Posterior vena cava (tissue), 2 donors: ENCODE data around the gene GART. TPM values are rescaled to one million over a fixed set of nuclear protein-coding genes. Genes with fewer than 3 reads are reported as not detected.
"Not testable (repeated sequence)": the region's sequence is repeated elsewhere in the genome, so short reads cannot be mapped to it uniquely, and the experiment has no call there.

Experiments
- DNase-seq: peaks from one replicate; pipeline ENCODE4 v3.0.0-alpha.2; 2020; ENCODE audit warnings: low spot score
- intact Hi-C, 2 donors: fragments of 100-400 bp; cut with DNase I; formaldehyde crosslinking; loops; one replicate each; pipeline versions ENCODE4 v1.14.1 to v1.14.2; 2022 to 2023
- total RNA-seq, 2 donors: library from RNA; stranded (reverse); fragmentation: NEBNext Ultra II Directional; extraction: Animal tissue kit (Norgen Biotek cat#: 25700); gene quantifications; one replicate each; pipeline ENCODE4 v1.2.1, GENCODE V29; 2021
- donor health status: DM: yes; HTN: yes; CAD: no.
- donor health status: DM: yes; HTN: yes; CAD: no.

The GART gene
- total RNA-seq, 2 donors from 2014 or later: 52.6 to 57.6 TPM

- DNase-seq: peak; percentile 99
- intact Hi-C loops: no loop called here
Observed at GRCh38 chr21:33479679-33480480, 62.0 kb downstream of the GART start, which contains the start of gene TMEM50B. TMEM50B (minus strand) TSS chr21:33479974; CDS start chr21:33468885, 11,089 bp downstream.

DNA sequence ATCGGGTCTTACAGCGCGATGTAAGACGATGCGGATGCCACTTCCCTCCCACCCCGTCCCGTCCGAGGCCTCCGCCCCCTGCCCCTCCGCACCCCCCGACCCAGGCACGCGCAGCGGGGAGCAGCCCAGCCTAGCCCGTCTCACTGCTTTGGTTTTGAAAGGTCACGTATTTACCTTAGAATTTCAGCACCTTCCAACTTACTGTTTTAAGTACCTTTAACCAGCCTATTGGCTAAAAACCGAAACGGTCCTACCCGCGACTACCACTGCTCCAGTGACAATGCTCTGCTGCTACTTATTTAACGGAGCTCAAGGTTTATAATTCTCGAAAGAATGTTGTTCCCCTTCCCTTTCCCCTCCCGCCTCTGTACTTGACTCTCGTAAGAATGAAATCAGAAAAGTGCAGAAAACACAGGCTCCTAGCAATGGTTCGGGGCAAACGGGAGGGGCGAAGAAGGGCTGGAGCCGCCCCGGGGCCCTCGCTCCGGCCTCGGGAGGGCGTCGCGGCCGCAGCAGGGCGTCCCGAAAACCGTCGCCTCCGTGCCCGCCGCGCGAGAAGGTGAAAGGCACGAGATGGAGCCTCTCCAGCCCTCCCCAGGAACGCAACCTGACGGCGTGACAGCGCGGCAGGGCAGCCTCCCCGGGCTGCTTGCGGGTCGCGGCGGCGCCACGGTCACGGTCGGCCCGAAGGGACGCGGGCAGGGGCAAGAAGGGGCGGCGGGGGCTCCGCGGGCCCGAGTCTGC, 62.8 kb downstream of the GART start:
- intact Hi-C loops: no loop called here
- peak; percentile 82 for DNase-seq

- peak; percentile 14 for DNase-seq
- intact Hi-C loops: no loop called here
Observed at GRCh38 chr21:33478182-33478581, 63.7 kb downstream of the GART start.

DNA sequence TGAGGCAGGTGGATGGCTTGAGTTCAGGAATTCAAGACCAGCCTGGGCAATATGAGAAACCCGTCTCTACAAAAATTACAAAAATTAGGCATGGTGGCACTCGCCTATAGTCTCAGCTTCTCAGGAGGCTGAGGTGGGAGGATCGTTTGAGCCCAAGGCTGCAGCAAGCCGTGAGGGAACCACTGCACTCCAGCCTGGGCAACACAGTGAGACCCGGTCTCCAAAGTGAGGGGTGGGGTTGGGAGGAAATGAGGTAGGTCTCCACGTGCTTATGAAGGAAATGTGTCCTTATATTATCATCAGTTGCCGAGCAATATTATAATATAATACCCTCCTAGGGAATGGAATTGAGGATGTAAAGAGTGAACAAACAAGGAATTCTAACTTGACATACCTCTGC, 64.9 kb downstream of the GART start:
- intact Hi-C loops: no loop called here
- no peak for DNase-seq

GRCh38 chr21:33473344-33473743, 68.6 kb downstream of the GART start:
- DNase-seq: no peak
- intact Hi-C loops: no loop called here

GRCh38 chr21:33470701-33471100, 71.2 kb downstream of the GART start:
- intact Hi-C loops: no loop called here
- no peak for DNase-seq

DNA sequence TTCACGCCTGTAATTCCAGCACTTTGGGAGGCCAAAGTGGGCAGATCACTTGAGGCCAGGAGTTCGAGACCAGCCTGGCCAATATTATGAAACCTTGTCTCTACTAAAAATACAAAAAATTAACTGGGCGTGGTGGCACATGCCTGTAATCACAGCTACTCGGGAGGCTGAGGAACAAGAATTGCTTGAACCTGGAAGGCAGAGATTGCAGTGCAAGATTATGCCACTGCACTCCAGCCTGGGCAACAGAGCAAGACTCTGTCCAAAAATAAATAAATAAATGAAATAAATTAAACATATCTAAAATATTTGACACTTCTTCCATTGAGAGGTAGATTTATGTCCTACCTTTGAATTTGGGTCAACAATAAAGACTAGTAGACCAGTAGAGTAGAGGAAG, 72.7 kb downstream of the GART start:
- intact Hi-C loops, DNase-seq: not testable (repeated sequence)

GRCh38 chr21:33461538-33462250, 80.2 kb downstream of the GART start:
- no peak for DNase-seq
- intact Hi-C loops: no loop called here

DNA sequence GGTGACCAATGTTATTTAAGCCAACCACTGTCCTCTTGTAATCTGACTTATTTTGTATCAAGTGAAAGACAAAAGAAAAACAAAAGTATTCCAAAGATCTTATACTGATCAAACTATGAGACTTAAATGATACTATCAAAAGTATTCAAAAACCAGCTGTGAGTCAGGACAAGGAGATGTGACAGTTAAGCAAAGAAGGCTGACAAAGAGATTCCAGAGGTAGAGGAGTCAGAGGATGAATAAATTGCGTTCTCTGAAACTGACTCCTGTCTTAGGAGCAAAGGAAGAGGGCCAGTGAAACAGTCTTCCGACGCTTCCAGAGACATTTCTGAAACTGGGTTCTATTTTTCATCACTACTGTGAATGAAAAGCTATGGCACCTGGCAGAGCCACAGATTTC, 83.1 kb downstream of the GART start:
- intact Hi-C loops: no loop called here
- no peak for DNase-seq

DNA sequence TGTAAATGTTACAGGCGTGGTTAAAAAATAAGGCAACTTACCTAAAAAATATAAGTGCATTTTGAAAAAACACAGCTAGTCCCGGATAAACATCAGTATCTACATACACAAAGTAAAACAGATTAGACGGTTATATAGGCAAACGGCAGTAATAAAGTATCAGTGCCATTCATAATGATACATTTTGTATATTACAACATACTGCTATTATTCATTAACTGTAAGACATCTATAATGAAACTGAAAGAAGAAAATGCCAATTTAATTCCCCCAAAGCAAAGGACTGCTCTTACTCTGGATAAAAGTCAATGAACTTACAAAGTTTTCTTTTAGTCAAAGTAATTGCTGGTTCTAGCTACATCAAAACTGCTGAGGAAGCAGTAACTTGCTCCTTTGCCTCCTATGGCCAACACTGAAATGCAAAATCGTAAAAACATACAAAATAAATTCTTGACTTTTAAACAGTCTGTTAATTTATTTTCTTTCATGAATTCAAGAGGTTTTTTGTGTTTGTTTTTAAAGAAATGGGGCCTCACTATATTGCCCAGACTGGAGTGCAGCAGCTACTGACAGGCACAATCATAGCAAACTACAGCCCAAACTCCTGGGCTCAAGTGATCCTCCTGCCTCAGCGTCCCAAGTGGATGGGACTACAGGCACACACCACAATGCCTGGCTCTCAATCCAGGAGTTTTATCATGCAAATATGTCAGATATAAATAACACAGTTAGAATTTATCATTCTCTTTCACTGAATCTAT, 86.1 kb downstream of the GART start:
- intact Hi-C loops: no loop called here
- DNase-seq: no peak

Other genes starting within 250 kb of the GART start
- 10 to 100 TPM; 38.5 to 46.2 TPM for gene IFNAR1, start 217.1 kb downstream of the GART start, total RNA-seq
- gene IFNGR2, start 138.7 kb downstream of the GART start, total RNA-seq: 10 to 100 TPM; 50.2 to 51.0 TPM
- gene TMEM50B, start 62.1 kb downstream of the GART start, total RNA-seq: 10 to 100 TPM; 34.2 to 49.1 TPM
- 1 to 10 TPM; 1.3 to 1.6 TPM for gene DNAJC28, start 50.4 kb downstream of the GART start, total RNA-seq
- 100 to 1,000 TPM; 220 to 221 TPM for gene SON, start 921 bp upstream of the GART start, total RNA-seq
- 1 to 10 TPM; 5.1 to 7.1 TPM for gene DONSON, start 46.6 kb upstream of the GART start, total RNA-seq
- 10 to 100 TPM; 38.7 to 40.4 TPM for gene CRYZL1, start 99.6 kb upstream of the GART start, total RNA-seq
- gene ITSN1, start 100.4 kb upstream of the GART start, total RNA-seq: 10 to 100 TPM; 60.9 to 73.0 TPM